ENCODE measurements around the gene MISP3.

DNA sequence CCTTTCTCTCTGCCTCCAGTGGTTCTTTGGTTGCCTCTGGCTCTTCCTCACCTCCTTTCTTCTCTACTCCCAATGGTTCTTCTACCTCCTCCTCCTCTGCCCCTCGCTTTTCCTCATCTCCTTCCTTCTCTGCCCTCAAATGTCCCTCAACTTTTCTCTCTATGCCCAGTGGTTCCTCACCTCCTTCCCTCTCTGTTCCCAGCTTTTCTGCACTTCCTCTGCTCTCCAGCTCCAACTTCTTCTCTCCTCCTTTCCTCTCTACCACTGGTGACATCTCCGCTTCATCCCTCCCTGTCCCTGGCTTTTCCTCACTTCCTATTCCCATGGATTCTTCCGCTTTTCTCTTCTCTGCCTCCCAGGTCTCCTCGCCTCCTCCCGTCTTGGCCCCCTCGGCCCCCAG, 18.5 kb upstream of the MISP3 start:
- TF ChIP-seq EP300 (conservative IDR thresholded peaks at IDR 0.05; ENCODE audit: poor library complexity, severe bottlenecking) (no peak), CTCF (IDR thresholded peaks at IDR 0.05; ENCODE audit: poor library complexity, severe bottlenecking) (no peak), EZH2 (IDR thresholded peaks at IDR 0.05; ENCODE audit: borderline replicate concordance, insufficient read depth, low read length, poor library complexity, severe bottlenecking) (no peak), TAF1 (IDR thresholded peaks at IDR 0.05; ENCODE audit: low read depth) (no peak), SMC3 (conservative IDR thresholded peaks at IDR 0.05; ENCODE audit: poor library complexity) (no peak), RAD21 (conservative IDR thresholded peaks at IDR 0.05) (no peak)

All from neural cell (in vitro differentiated cells).